SK-N-SH (cell line): Measurements from ENCODE around the gene KSR2.

Experiments
- YY1 ChIP-seq: IDR thresholded peaks from 2 replicates; pipeline ENCODE4 v1.4.0; 2012; ENCODE audit warnings: low read depth, mild to moderate bottlenecking
- TF ChIP-seq, protein P1 (sequence below): fragments of 200-600 bp; sonication (generic); IDR thresholded peaks from 2 replicates; pipeline ENCODE4 v1.6.1; 2017; ENCODE audit warnings: antibody characterized with exemption, mild to moderate bottlenecking, moderate library complexity

DNA sequence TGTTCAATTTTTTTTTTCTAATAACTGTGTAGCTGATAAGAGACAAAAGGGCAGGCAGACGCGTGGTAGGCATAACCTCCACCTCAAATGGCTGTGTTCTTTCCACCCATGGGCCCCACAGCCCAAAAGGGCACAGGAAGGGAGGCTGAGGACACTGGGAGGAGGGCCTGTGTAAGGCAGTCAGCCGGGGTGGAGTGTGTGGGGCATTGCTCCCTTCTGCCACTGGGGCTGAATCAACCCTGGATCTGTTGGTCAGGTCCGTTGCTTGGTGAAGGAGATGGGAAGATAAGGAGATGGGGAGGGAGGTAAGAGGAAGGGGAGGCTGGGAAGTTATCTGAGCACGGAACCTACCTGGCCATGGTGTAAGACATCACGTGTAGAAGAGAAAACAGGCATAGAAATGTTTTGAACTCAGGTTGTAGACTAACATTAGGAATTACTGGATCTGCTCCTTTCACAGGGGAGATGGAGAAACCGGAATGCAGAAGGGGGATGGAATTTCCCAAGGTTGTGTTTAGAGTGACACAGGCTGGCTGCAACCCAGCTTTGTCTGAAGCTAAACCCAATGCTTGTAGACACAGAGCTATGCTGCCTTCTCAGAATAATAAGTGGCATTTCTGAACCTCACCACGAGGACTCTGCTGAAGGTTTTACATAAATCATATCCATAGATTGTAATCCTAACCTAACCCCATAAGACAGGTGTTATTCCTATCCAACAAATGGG, 468.9 kb downstream of the KSR2 start:
- TF ChIP-seq, protein P1, sequence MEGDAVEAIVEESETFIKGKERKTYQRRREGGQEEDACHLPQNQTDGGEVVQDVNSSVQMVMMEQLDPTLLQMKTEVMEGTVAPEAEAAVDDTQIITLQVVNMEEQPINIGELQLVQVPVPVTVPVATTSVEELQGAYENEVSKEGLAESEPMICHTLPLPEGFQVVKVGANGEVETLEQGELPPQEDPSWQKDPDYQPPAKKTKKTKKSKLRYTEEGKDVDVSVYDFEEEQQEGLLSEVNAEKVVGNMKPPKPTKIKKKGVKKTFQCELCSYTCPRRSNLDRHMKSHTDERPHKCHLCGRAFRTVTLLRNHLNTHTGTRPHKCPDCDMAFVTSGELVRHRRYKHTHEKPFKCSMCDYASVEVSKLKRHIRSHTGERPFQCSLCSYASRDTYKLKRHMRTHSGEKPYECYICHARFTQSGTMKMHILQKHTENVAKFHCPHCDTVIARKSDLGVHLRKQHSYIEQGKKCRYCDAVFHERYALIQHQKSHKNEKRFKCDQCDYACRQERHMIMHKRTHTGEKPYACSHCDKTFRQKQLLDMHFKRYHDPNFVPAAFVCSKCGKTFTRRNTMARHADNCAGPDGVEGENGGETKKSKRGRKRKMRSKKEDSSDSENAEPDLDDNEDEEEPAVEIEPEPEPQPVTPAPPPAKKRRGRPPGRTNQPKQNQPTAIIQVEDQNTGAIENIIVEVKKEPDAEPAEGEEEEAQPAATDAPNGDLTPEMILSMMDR, result no peak
- no peak for TF ChIP-seq YY1
